Measurements from ENCODE around the gene CDH26.
A peak's percentile ranks its signal among the peaks of the same experiment; 100 is the strongest.

The CDH26 gene

DNA sequence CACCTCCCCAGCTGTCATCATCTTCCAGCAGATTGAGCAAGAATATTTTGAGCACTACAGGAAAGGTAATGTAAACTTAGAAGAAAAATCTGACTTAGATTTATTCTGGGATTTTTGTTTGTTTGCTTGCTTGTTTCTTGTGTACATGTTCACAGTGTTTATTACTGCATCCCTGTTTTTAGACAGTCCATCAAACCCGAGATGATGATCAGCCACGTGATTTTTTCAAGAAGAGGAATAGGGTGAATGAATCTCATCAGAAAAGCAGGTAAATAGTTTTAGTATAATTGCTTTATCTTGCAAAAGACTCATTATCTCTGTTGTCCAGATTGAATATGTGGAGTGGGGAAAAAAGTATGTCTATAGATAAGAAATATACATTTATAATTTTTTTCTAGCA lies 16.0 kb upstream of the CDH26 start:
- no peaks in the 10 kb centered on the region for H3K9me3 Mint-ChIP-seq
- peak overlapping the region in 1 of 3 experiments; percentile 100 for H3K27ac Mint-ChIP-seq
- TF ChIP-seq, protein P1, sequence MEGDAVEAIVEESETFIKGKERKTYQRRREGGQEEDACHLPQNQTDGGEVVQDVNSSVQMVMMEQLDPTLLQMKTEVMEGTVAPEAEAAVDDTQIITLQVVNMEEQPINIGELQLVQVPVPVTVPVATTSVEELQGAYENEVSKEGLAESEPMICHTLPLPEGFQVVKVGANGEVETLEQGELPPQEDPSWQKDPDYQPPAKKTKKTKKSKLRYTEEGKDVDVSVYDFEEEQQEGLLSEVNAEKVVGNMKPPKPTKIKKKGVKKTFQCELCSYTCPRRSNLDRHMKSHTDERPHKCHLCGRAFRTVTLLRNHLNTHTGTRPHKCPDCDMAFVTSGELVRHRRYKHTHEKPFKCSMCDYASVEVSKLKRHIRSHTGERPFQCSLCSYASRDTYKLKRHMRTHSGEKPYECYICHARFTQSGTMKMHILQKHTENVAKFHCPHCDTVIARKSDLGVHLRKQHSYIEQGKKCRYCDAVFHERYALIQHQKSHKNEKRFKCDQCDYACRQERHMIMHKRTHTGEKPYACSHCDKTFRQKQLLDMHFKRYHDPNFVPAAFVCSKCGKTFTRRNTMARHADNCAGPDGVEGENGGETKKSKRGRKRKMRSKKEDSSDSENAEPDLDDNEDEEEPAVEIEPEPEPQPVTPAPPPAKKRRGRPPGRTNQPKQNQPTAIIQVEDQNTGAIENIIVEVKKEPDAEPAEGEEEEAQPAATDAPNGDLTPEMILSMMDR (IDR thresholded peaks at IDR 0.05; ENCODE audit: unreplicated experiment in 3 of 3) = no peak
- H3K36me3 Mint-ChIP-seq (ENCODE audit: low read depth) = peaks cover 20% of the 10 kb centered on the region
- peak overlapping the region in 2 of 3 experiments; percentile 11 to 68 for H3K4me3 Mint-ChIP-seq
- peaks cover 70% of the 10 kb centered on the region for H3K4me1 Mint-ChIP-seq
- H3K27me3 Mint-ChIP-seq (ENCODE audit: low read depth) = peaks cover 9% of the 10 kb centered on the region

DNA sequence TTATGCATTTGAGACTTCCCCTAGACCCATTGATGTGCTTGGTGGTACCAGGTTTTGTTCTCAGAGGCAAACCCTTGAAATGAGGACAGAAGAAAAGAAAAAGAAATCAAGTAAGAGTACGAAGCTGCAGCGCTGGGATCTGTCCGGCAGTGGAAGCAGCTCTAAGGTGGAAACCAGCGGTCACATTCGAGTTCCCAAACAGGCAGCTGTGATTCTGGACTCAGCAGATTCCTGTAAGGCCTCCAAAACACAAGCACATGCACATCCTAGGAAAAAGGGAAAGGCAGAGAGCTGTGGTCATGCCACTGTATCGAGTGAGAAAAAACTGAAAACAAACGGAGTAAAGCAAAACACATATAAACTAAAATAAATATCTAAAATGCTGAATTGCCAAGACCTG lies 13.5 kb upstream of the CDH26 start:
- Mint-ChIP-seq H3K27me3 (ENCODE audit: low read depth) (peaks cover 9% of the 10 kb centered on the region), H3K27ac (peak overlapping the region in 2 of 3 experiments; percentile 41 to 86), H3K36me3 (ENCODE audit: low read depth) (peaks cover 20% of the 10 kb centered on the region), H3K4me1 (peaks cover 62% of the 10 kb centered on the region), H3K4me3 (peak overlapping the region in 1 of 3 experiments; percentile 70), H3K9me3 (no peaks in the 10 kb centered on the region)
- TF ChIP-seq, protein P1 (IDR thresholded peaks at IDR 0.05; ENCODE audit: unreplicated experiment in 3 of 3) = no peak

DNA sequence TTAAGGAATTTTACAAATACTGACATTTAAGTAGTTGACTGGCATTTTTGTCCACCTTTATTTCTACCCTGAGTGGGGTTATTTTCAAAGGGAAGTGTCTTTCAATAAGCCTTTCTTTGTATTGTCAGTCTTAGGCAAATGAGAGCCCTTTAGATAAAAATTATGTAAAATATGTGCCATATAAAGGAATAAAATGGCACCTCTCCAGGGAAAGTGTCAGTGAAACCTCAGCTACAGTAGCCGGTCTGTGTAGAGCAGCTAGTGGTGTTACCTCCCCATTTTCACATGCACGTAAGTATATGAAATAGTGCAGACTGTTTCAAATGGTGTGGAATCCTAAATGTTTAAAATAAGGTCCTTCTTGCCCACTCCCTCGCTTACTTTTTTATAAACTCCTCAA lies 13.0 kb upstream of the CDH26 start:
- Mint-ChIP-seq H3K9me3 (no peaks in the 10 kb centered on the region), H3K4me3 (no peak overlapping the region), H3K27me3 (ENCODE audit: low read depth) (peaks cover 9% of the 10 kb centered on the region), H3K36me3 (ENCODE audit: low read depth) (peaks cover 20% of the 10 kb centered on the region), H3K4me1 (peaks cover 59% of the 10 kb centered on the region), H3K27ac (peak overlapping the region; percentile 31 to 86 (median 81))
- TF ChIP-seq, protein P1 (IDR thresholded peaks at IDR 0.05; ENCODE audit: unreplicated experiment in 3 of 3) = no peak

DNA sequence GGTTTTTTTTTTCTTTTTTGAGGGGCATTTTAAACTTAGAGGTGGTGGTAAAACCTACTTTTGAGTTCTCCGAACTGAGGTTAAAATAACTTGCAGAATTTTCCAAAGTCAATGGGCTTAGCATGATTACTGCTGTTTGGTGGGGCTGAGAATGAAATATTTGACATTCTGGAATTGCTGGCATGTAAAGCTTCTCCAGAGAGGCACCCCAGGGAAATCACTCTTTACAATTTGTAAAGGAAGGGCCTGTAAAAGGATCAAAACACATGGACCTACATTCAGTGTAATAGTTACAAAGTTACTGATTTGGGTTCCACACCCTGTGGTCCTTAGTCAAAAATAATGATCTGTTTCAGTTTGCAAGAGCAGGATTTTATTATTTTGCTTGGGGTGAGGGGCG lies 12.5 kb upstream of the CDH26 start:
- Mint-ChIP-seq H3K9me3 (no peaks in the 10 kb centered on the region), H3K4me1 (peaks cover 58% of the 10 kb centered on the region), H3K27me3 (ENCODE audit: low read depth) (peaks cover 9% of the 10 kb centered on the region), H3K36me3 (ENCODE audit: low read depth) (peaks cover 20% of the 10 kb centered on the region), H3K27ac (peak overlapping the region; percentile 31 to 81 (median 74)), H3K4me3 (peak overlapping the region in 1 of 3 experiments; percentile 34)
- TF ChIP-seq, protein P1 (IDR thresholded peaks at IDR 0.05; ENCODE audit: unreplicated experiment in 3 of 3) = no peak

DNA sequence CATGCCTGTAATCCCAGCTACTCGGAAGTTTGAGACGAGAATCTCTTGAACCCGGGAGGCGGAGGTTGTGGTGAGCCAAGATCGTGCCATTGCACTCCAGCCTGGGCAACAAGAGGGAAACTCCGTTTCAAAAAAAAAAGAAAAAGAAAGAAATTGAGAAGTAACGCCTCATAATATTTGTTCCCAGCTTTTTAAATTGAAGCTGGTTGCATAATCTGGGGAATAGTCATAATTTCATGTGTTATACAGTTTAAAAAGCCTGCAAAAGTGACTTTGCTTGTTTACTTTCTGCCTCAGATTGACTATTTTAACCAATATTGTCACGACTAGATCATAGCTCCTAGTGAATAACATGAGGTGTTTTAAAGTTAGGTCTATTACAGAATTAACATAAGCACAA lies 10.8 kb upstream of the CDH26 start:
- TF ChIP-seq, protein P1 (IDR thresholded peaks at IDR 0.05; ENCODE audit: unreplicated experiment in 3 of 3) = no peak
- Mint-ChIP-seq H3K36me3 (ENCODE audit: low read depth) (peaks cover 20% of the 10 kb centered on the region), H3K4me1 (peaks cover 56% of the 10 kb centered on the region), H3K4me3 (no peak overlapping the region), H3K9me3 (no peaks in the 10 kb centered on the region), H3K27ac (no peak overlapping the region), H3K27me3 (ENCODE audit: low read depth) (peaks cover 9% of the 10 kb centered on the region)

DNA sequence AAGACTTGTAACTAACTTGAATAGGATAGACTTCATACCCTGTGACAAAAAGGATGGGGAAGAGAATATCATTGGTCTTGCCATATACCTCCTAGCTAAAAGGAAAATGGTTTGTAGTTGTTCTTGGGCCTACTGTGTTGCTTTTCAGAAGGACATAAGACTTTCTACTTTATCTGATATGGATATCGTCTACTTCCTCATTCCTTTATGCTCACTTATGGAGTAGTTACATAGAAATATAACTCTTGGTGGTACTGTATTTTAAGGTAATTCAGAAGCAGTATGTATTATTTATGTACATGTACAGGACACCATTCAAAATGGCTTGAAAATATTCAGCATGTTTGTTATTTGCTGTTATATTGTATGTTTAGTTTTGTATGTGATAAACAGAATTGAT lies 10.0 kb upstream of the CDH26 start:
- no peaks in the 10 kb centered on the region for H3K9me3 Mint-ChIP-seq
- H3K27me3 Mint-ChIP-seq (ENCODE audit: low read depth) = peaks cover 9% of the 10 kb centered on the region
- peaks cover 17% of the 10 kb centered on the region for H3K36me3 Mint-ChIP-seq (ENCODE audit: low read depth)
- peaks cover 56% of the 10 kb centered on the region for H3K4me1 Mint-ChIP-seq
- no peak overlapping the region for H3K27ac Mint-ChIP-seq
- H3K4me3 Mint-ChIP-seq = no peak overlapping the region
- TF ChIP-seq, protein P1 (IDR thresholded peaks at IDR 0.05; ENCODE audit: unreplicated experiment in 3 of 3) = no peak

All from nephron (organoid).